Vagina (tissue), 2 donors: ENCODE results near the gene SERINC5. TPM values are rescaled to one million over a fixed set of nuclear protein-coding genes. Genes with fewer than 3 reads are reported as not detected.

Source experiments
- DNase-seq, 2 donors: peaks; one replicate each; pipeline ENCODE4 v3.0.0-alpha.2; 2017; ENCODE audit errors: extremely low spot score in 2 of 2
- H3K27ac ChIP-seq: fragments of 200-600 bp; sonication (generic); one replicate; pipeline ENCODE4 v1.5.1; 2019
- H3K27me3 ChIP-seq: fragments of 200-600 bp; sonication (generic); one replicate; pipeline ENCODE4 v1.5.1; 2019
- H3K36me3 ChIP-seq, 2 donors: fragments of 200-600 bp; sonication (generic); one replicate each; pipeline ENCODE4 v1.5.1; 2017 to 2019
- H3K4me1 ChIP-seq: fragments of 200-600 bp; sonication (generic); one replicate; pipeline ENCODE4 v1.5.1; 2019
- H3K4me3 ChIP-seq, 2 donors: fragments of 200-600 bp; sonication (generic); 1 replicate in 1 of 2; 2 replicates in 1 of 2; pipeline ENCODE4 v1.5.1; 2016 to 2019
- H3K9me3 ChIP-seq: fragments of 200-600 bp; sonication (generic); one replicate; pipeline ENCODE4 v1.5.1; 2019
- CTCF ChIP-seq, 3 experiments: fragments of 450-650 bp in 2 of 3; fragments of 200-600 bp in 1 of 3; sonication (generic) in 1 of 3; IDR thresholded peaks; one replicate each; pipeline ENCODE4 v1.5.1; 2017 to 2019; ENCODE audit warnings: antibody characterized with exemption in 3 of 3, mild to moderate bottlenecking in 2 of 3, moderate library complexity in 2 of 3
- POLR2A ChIP-seq, 2 donors: fragments of 450-650 bp; IDR thresholded peaks; one replicate each; pipeline ENCODE4 v1.6.1; 2017; ENCODE audit warnings: antibody characterized with exemption in 2 of 2, mild to moderate bottlenecking in 2 of 2, moderate library complexity in 2 of 2
- POLR2AphosphoS5 ChIP-seq, 2 donors: sonication (generic); formaldehyde crosslinking; IDR thresholded peaks; one replicate each; pipeline ENCODE4 v1.9.0; 2017; ENCODE audit warnings: antibody characterized with exemption in 2 of 2, mild to moderate bottlenecking in 2 of 2, low read depth in 1 of 2; ENCODE audit not compliant: insufficient read depth in 1 of 2
- intact Hi-C: fragments of 100-400 bp; cut with DNase I; formaldehyde crosslinking; loops from one replicate; pipeline ENCODE4 v1.15.1; 2023
- total RNA-seq: library from RNA; depleted of rRNA; stranded (reverse); fragments of >200 nt; gene quantifications from one replicate; pipeline ENCODE4 v1.2.3, GENCODE V29; 2016

The SERINC5 gene
- total RNA-seq, 1 donor from 2014 or later = 35.6 TPM

- Histone ChIP-seq H3K27ac (no peak overlapping the region), H3K27me3 (no peaks in the 10 kb centered on the region), H3K4me3 (no peak overlapping the region), H3K9me3 (no peaks in the 10 kb centered on the region), H3K36me3 (no peaks in the 10 kb centered on the region), H3K4me1 (peaks cover 17% of the 10 kb centered on the region)
- DNase-seq = no peak
- TF ChIP-seq CTCF (IDR thresholded peaks at IDR 0.05) (no peak), POLR2AphosphoS5 (IDR thresholded peaks at IDR 0.05; ENCODE audit: insufficient read depth in 1 of 2, low read depth in 1 of 2) (no peak), POLR2A (IDR thresholded peaks at IDR 0.05) (no peak)
- intact Hi-C loops = no loop called here
Measured at GRCh38 chr5:80124121-80124918, 131.5 kb downstream of the SERINC5 start.

GRCh38 chr5:80122579-80122978 is 133.3 kb downstream of the SERINC5 start:
- Histone ChIP-seq H3K4me3 (no peak overlapping the region), H3K27ac (no peak overlapping the region), H3K36me3 (no peaks in the 10 kb centered on the region), H3K9me3 (no peaks in the 10 kb centered on the region), H3K27me3 (no peaks in the 10 kb centered on the region), H3K4me1 (peaks cover 17% of the 10 kb centered on the region)
- intact Hi-C loops = no loop called here
- DNase-seq = no peak
- no peak for TF ChIP-seq POLR2AphosphoS5 (IDR thresholded peaks at IDR 0.05; ENCODE audit: insufficient read depth in 1 of 2, low read depth in 1 of 2)
- no peak for TF ChIP-seq CTCF (IDR thresholded peaks at IDR 0.05)
- TF ChIP-seq POLR2A (IDR thresholded peaks at IDR 0.05) = no peak

DNA sequence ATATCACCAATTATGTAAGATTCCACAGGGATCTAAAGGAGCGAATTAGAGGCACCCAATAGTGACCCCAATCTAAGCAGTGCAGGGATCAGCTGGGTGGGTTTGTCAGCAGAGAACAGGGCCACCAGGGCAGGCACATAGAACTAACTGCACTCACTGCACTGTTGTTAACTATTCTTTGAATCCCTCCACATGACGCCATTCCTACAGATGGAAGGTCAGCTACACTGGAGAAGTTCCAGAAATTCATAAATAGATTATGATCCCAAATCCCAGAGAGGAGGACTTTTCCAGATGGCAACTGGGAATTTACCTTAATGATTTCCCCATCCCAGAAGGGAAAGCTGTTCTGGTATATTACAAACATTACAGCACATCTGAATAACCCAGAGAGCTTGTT is 136.5 kb downstream of the SERINC5 start:
- Histone ChIP-seq H3K36me3 (no peaks in the 10 kb centered on the region), H3K9me3 (no peaks in the 10 kb centered on the region), H3K27ac (no peak overlapping the region), H3K4me1 (no peaks in the 10 kb centered on the region), H3K4me3 (no peak overlapping the region), H3K27me3 (no peaks in the 10 kb centered on the region)
- TF ChIP-seq CTCF (IDR thresholded peaks at IDR 0.05) (no peak), POLR2A (IDR thresholded peaks at IDR 0.05) (no peak)
- no peak for DNase-seq
- intact Hi-C loops = no loop called here

DNA sequence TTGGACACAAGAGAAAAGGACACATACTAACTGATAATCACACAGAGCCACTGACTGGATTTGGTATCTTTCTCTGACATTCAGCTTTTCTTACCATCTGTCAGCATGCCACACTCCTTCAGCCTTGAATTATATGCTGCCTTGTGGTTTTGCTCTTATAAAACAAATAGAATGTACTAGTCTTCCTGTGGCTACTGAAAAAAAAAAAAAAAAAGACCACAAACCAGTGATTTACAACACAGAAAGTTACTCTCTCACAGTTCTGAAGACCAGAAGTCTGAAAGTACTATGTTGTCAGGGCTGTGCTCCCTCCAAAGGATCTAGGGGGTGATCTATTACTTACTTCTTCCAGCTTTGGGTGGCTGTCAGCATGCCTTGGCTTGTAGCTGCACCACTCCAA is 138.4 kb downstream of the SERINC5 start:
- intact Hi-C loops = no loop called here
- no peaks in the 10 kb centered on the region for H3K4me1 ChIP-seq
- no peaks in the 10 kb centered on the region for H3K9me3 ChIP-seq
- no peak overlapping the region for H3K4me3 ChIP-seq
- H3K27ac ChIP-seq = no peak overlapping the region
- no peaks in the 10 kb centered on the region for H3K36me3 ChIP-seq
- TF ChIP-seq POLR2AphosphoS5 (IDR thresholded peaks at IDR 0.05; ENCODE audit: insufficient read depth in 1 of 2, low read depth in 1 of 2) (no peak), POLR2A (IDR thresholded peaks at IDR 0.05) (no peak), CTCF (IDR thresholded peaks at IDR 0.05) (no peak)
- no peak for DNase-seq
- H3K27me3 ChIP-seq = no peaks in the 10 kb centered on the region

GRCh38 chr5:80116465-80116864 is 139.4 kb downstream of the SERINC5 start:
- no peak overlapping the region for H3K27ac ChIP-seq
- no peaks in the 10 kb centered on the region for H3K27me3 ChIP-seq
- intact Hi-C loops = no loop called here
- no peak overlapping the region for H3K4me3 ChIP-seq
- no peak for TF ChIP-seq POLR2AphosphoS5 (IDR thresholded peaks at IDR 0.05; ENCODE audit: insufficient read depth in 1 of 2, low read depth in 1 of 2)
- TF ChIP-seq CTCF (IDR thresholded peaks at IDR 0.05) = no peak
- TF ChIP-seq POLR2A (IDR thresholded peaks at IDR 0.05) = no peak
- no peak for DNase-seq
- H3K4me1 ChIP-seq = no peaks in the 10 kb centered on the region
- H3K36me3 ChIP-seq = no peaks in the 10 kb centered on the region
- H3K9me3 ChIP-seq = no peaks in the 10 kb centered on the region
